Esophagus muscularis mucosa (tissue), 4 donors: Measurements from ENCODE around the gene KCP. TPM values are rescaled to one million over a fixed set of nuclear protein-coding genes. Genes with fewer than 3 reads are reported as not detected.

ENCODE experiments used
- DNase-seq: peaks from one replicate; pipeline ENCODE4 v3.0.0-alpha.2; 2017; ENCODE audit errors: extremely low spot score
- H3K27ac ChIP-seq, 4 donors: fragments of 200-600 bp; sonication (generic); replicated peaks in 1 of 4; 1 replicate in 3 of 4; 2 replicates in 1 of 4; pipeline ENCODE4 v1.5.1; 2016 to 2019; ENCODE audit warnings: mild to moderate bottlenecking in 1 of 4
- H3K27me3 ChIP-seq, 4 donors: fragments of 200-600 bp; sonication (generic); one replicate each; pipeline versions ENCODE4 v1.5.1 to v1.6.0; 2016 to 2019
- H3K36me3 ChIP-seq, 4 donors: fragments of 200-600 bp; sonication (generic); one replicate each; pipeline ENCODE4 v1.5.1; 2016 to 2019
- H3K4me1 ChIP-seq, 4 donors: fragments of 200-600 bp; sonication (generic); one replicate each; pipeline ENCODE4 v1.5.1; 2016 to 2019
- H3K4me3 ChIP-seq, 4 donors: fragments of 200-600 bp; sonication (generic); 1 replicate in 2 of 4; 2 replicates in 2 of 4; pipeline ENCODE4 v1.5.1; 2016 to 2019; ENCODE audit warnings: mild to moderate bottlenecking in 4 of 4, moderate library complexity in 1 of 4
- H3K9me3 ChIP-seq, 4 donors: fragments of 200-600 bp; sonication (generic); 1 replicate in 3 of 4; 2 replicates in 1 of 4; pipeline ENCODE4 v1.5.1; 2016 to 2019
- CTCF ChIP-seq, 3 experiments: fragments of 200-600 bp in 2 of 3; fragments of 450-650 bp in 1 of 3; sonication (generic) in 2 of 3; IDR thresholded peaks; one replicate each; pipeline ENCODE4 v1.5.1; 2017 to 2019; ENCODE audit warnings: antibody characterized with exemption in 3 of 3, mild to moderate bottlenecking in 2 of 3, moderate library complexity in 1 of 3
- EP300 ChIP-seq: sonication (generic); formaldehyde crosslinking; IDR thresholded peaks from one replicate; pipeline ENCODE4 v1.6.1; 2017; ENCODE audit warnings: antibody characterized with exemption
- POLR2A ChIP-seq: fragments of 450-650 bp; IDR thresholded peaks from one replicate; pipeline ENCODE4 v1.6.1; 2017; ENCODE audit warnings: antibody characterized with exemption, moderate library complexity, mild to moderate bottlenecking, low read depth
- POLR2AphosphoS5 ChIP-seq, 2 donors: sonication (generic); formaldehyde crosslinking; IDR thresholded peaks; one replicate each; pipeline ENCODE4 v1.6.1; 2017; ENCODE audit warnings: antibody characterized with exemption in 2 of 2
- WGBS: methylation state at CpG from one replicate; pipeline ENCODE4 v1.1.5; 2018; 5-methylcytosine and 5-hydroxymethylcytosine counted together
- intact Hi-C: fragments of 100-400 bp; cut with DNase I; formaldehyde crosslinking; loops from one replicate; pipeline ENCODE4 v1.15.1; 2023
- total RNA-seq, 4 donors: library from RNA; depleted of rRNA; stranded (reverse); fragments of >200 nt; gene quantifications; one replicate each; pipeline versions ENCODE4 v1.1.0 to v1.2.1, GENCODE V29; 2016

KCP gene
- total RNA-seq, 4 donors from 2014 or later, result 0.13 to 0.66 (median 0.29) TPM; not detected in 1

- no peak for DNase-seq
- no peaks in the 10 kb centered on the region for H3K9me3 ChIP-seq
- 90% methylated on average over 17 of the region's 23 CpGs for WGBS
- peak overlapping the region; percentile 64 to 98 (median 97) for H3K27ac ChIP-seq
- H3K4me1 ChIP-seq, result peaks cover 15 to 39% (median 30%) of the 10 kb centered on the region in 4 donors
- TF ChIP-seq POLR2A (no peak), EP300 (no peak), POLR2AphosphoS5 (IDR thresholded peaks at IDR 0.05) (no peak), CTCF (IDR thresholded peaks at IDR 0.05) (no peak)
- intact Hi-C loops, result no loop called here
- no peak overlapping the region for H3K4me3 ChIP-seq
- H3K27me3 ChIP-seq, result no peaks in the 10 kb centered on the region
- peaks cover 59 to 100% (median 99%) of the 10 kb centered on the region in 4 donors for H3K36me3 ChIP-seq
These were observed 70.0 kb downstream of the KCP start for GRCh38 chr7:128840326-128841170.

- no peak overlapping the region for H3K4me3 ChIP-seq
- H3K9me3 ChIP-seq, result no peaks in the 10 kb centered on the region
- 83% methylated on average over 1 of the region's 13 CpGs for WGBS
- H3K4me1 ChIP-seq, result peaks cover 22 to 47% (median 38%) of the 10 kb centered on the region in 4 donors
- intact Hi-C loops, result no loop called here
- no peak for DNase-seq
- H3K27ac ChIP-seq, result peak overlapping the region; percentile 97 to 99 (median 98)
- no peaks in the 10 kb centered on the region for H3K27me3 ChIP-seq
- TF ChIP-seq POLR2A, result no peak
- TF ChIP-seq CTCF (IDR thresholded peaks at IDR 0.05), result no peak
- no peak for TF ChIP-seq EP300
- no peak for TF ChIP-seq POLR2AphosphoS5 (IDR thresholded peaks at IDR 0.05)
- H3K36me3 ChIP-seq, result peaks cover 56 to 99% (median 99%) of the 10 kb centered on the region in 4 donors
These were observed 70.7 kb downstream of the KCP start for GRCh38 chr7:128839751-128840177.

GRCh38 chr7:128838981-128839731 is 71.4 kb downstream of the KCP start:
- H3K27me3 ChIP-seq, result no peaks in the 10 kb centered on the region
- H3K9me3 ChIP-seq, result no peaks in the 10 kb centered on the region
- intact Hi-C loops, result no loop called here
- peak overlapping the region; percentile 97 to 99 (median 98) for H3K27ac ChIP-seq
- DNase-seq, result no peak
- H3K4me3 ChIP-seq, result no peak overlapping the region
- 77% methylated on average over 17 of the region's 17 CpGs for WGBS
- no peak for TF ChIP-seq EP300
- TF ChIP-seq POLR2A, result no peak
- TF ChIP-seq POLR2AphosphoS5 (IDR thresholded peaks at IDR 0.05), result no peak
- TF ChIP-seq CTCF (IDR thresholded peaks at IDR 0.05), result no peak
- H3K4me1 ChIP-seq, result peaks cover 23 to 53% (median 44%) of the 10 kb centered on the region in 4 donors
- H3K36me3 ChIP-seq, result peaks cover 50 to 94% (median 93%) of the 10 kb centered on the region in 4 donors

- H3K36me3 ChIP-seq, result peaks cover 42 to 85% (median 84%) of the 10 kb centered on the region in 4 donors
- intact Hi-C loops, result no loop called here
- no peak for DNase-seq
- peaks cover 32 to 62% (median 53%) of the 10 kb centered on the region in 4 donors for H3K4me1 ChIP-seq
- no peaks in the 10 kb centered on the region for H3K27me3 ChIP-seq
- H3K27ac ChIP-seq, result peak overlapping the region; percentile 97 to 99 (median 98)
- no peak overlapping the region for H3K4me3 ChIP-seq
- TF ChIP-seq POLR2A, result no peak
- TF ChIP-seq POLR2AphosphoS5 (IDR thresholded peaks at IDR 0.05), result peak in 1 of 2 donors; percentile 17
- TF ChIP-seq EP300, result no peak
- H3K9me3 ChIP-seq, result no peaks in the 10 kb centered on the region
- WGBS, result 86% methylated on average over 14 of the region's 22 CpGs
These were observed 72.3 kb downstream of the KCP start for GRCh38 chr7:128838109-128838779.
